OCI-LY7 (cell line): ENCODE measurements around the gene DYNLRB1. TPM values are rescaled to one million over a fixed set of nuclear protein-coding genes. Genes with fewer than 3 reads are reported as not detected.

Experiments
- BruUV-seq: library from RNA; stranded (reverse); fragments of 400-500 nt; replicated peaks from 2 replicates; lab custom pipeline; 2021; lab: Mats Ljungman, UMichigan
- CTCF ChIA-PET: fragments of 300-600 bp; sonication (Branson Sonifier 250); formaldehyde crosslinking; loops from one replicate; lab custom pipeline; 2022; ENCODE audit warnings: antibody characterized with exemption; ENCODE audit not compliant: unreplicated experiment; lab: Charles Lee
- POLR2A ChIA-PET: fragments of 300-600 bp; sonication (Branson Sonifier 250); formaldehyde crosslinking; loops from one replicate; lab custom pipeline; 2022; ENCODE audit warnings: antibody characterized with exemption; lab: Charles Lee
- DNase-seq: peaks from one replicate; pipeline ENCODE4 v3.0.0-alpha.2; 2015; ENCODE audit warnings: low spot score
- H2AFZ ChIP-seq: fragments of 200-600 bp; sonication (generic), shearing (Covaris generic); 2 replicates; pipeline ENCODE4 v1.6.1; 2014; ENCODE audit warnings: mild to moderate bottlenecking, antibody characterized with exemption, low read length, moderate library complexity
- H3K27ac ChIP-seq: fragments of 200-600 bp; sonication (generic); 2 replicates; pipeline ENCODE4 v1.5.1; 2014; ENCODE audit warnings: mixed run types, low read depth, mild to moderate bottlenecking, moderate library complexity, low read length, inconsistent platforms; ENCODE audit not compliant: poor library complexity, severe bottlenecking
- H3K36me3 ChIP-seq: fragments of 200-600 bp; sonication (generic); 2 replicates; pipeline ENCODE4 v1.6.1; 2014; ENCODE audit warnings: mild to moderate bottlenecking, antibody characterized with exemption, low read length, moderate library complexity, mixed read lengths; ENCODE audit not compliant: insufficient read depth
- H3K4me1 ChIP-seq: fragments of 200-600 bp; sonication (generic); 2 replicates; pipeline ENCODE4 v1.5.1; 2014; ENCODE audit warnings: mild to moderate bottlenecking, low read length; ENCODE audit not compliant: insufficient read depth, poor library complexity, severe bottlenecking
- H3K4me2 ChIP-seq: fragments of 200-600 bp; sonication (generic); 2 replicates; pipeline ENCODE4 v1.6.1; 2014; ENCODE audit warnings: mild to moderate bottlenecking, low read length
- H3K4me3 ChIP-seq: fragments of 200-600 bp; sonication (generic); 2 replicates; pipeline ENCODE4 v1.5.1; 2014; ENCODE audit warnings: mild to moderate bottlenecking, low read depth, low read length; ENCODE audit not compliant: poor library complexity, severe bottlenecking
- H3K79me2 ChIP-seq: fragments of 200-600 bp; sonication (generic); 2 replicates; pipeline ENCODE4 v1.6.1; 2016; ENCODE audit warnings: low read depth, mild to moderate bottlenecking, low read length, moderate library complexity, mixed read lengths; ENCODE audit not compliant: insufficient read depth
- H3K9me2 ChIP-seq: fragments of 200-600 bp; sonication (generic); 2 replicates; pipeline ENCODE4 v1.6.1; 2016; ENCODE audit warnings: mild to moderate bottlenecking, low read length, mixed read lengths; ENCODE audit not compliant: insufficient read depth
- H3K9me3 ChIP-seq: fragments of 200-600 bp; sonication (generic); 2 replicates; pipeline ENCODE4 v1.6.1; 2014; ENCODE audit warnings: mild to moderate bottlenecking, mixed run types, low read length, mixed read lengths
- H4K20me1 ChIP-seq: fragments of 200-600 bp; sonication (generic); 2 replicates; pipeline ENCODE4 v1.6.1; 2014; ENCODE audit warnings: mild to moderate bottlenecking, antibody characterized with exemption, low read length, moderate library complexity, mixed read lengths; ENCODE audit not compliant: insufficient read depth
- EZH2phosphoT487 ChIP-seq: fragments of 200-600 bp; sonication (generic); IDR thresholded peaks from 2 replicates; pipeline ENCODE4 v1.6.1; 2018; ENCODE audit warnings: low read depth, borderline replicate concordance, mild to moderate bottlenecking, mixed run types, antibody characterized with exemption, low read length, moderate library complexity, mixed read lengths
- intact Hi-C: fragments of 100-400 bp; cut with micrococcal nuclease; formaldehyde crosslinking; loops from one replicate; pipeline ENCODE4 v1.10.0; 2022; ENCODE audit not compliant: unreplicated experiment
- total RNA-seq, 2 experiments: library from RNA; depleted of rRNA in 1 of 2; stranded (reverse); fragments of >200 nt in 1 of 2; shearing (Covaris generic) in 1 of 2; gene quantifications; 2 replicates each; pipeline ENCODE4 v1.2.3, GENCODE V29; 2014 to 2022
- TF ChIP-seq, protein P1 (sequence below): fragments of 200-600 bp; sonication (generic); conservative IDR thresholded peaks from 2 replicates; pipeline ENCODE4 v1.5.1; 2014; ENCODE audit warnings: mild to moderate bottlenecking, antibody characterized with exemption, low read length, moderate library complexity, mixed read lengths

Gene DYNLRB1
- total RNA-seq, 2 experiments from 2014 or later: 94.2 to 128 TPM

DNA sequence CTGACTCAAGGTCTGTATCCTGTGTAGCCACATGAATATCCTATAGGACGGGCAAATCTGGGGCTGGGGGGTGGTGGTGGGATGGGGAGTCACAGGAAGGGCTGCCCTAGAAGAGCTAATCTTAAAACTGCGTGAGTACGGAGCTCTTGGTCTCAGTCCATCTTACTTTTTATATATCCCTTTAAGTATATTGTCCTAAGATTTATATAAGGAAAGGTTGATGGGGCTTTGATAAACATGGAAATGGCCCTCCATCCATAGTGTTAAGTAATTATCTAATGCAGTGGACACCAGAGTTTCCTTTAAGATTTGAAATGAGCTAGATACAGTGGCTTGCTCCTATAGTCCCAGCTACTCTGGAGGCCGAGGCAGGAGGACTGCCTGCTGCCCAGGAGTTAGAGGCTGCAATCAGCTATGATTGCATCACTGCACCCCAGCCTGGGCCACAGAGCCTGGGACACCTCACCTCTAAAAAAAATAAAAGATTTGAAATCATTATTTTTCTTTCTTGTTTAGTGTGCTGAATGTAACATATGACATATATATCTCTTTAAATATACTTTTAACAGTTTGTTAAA lies 24.2 kb upstream of the DYNLRB1 start:
- 0 out of 2 replicates have a peak, but pooled peaks cover 3% of the 10 kb centered on the region for H3K9me3 ChIP-seq
- CTCF ChIA-PET: no interaction called here
- no peaks in the 10 kb centered on the region for H3K9me2 ChIP-seq
- TF ChIP-seq EZH2phosphoT487: no peak
- TF ChIP-seq, protein P1, sequence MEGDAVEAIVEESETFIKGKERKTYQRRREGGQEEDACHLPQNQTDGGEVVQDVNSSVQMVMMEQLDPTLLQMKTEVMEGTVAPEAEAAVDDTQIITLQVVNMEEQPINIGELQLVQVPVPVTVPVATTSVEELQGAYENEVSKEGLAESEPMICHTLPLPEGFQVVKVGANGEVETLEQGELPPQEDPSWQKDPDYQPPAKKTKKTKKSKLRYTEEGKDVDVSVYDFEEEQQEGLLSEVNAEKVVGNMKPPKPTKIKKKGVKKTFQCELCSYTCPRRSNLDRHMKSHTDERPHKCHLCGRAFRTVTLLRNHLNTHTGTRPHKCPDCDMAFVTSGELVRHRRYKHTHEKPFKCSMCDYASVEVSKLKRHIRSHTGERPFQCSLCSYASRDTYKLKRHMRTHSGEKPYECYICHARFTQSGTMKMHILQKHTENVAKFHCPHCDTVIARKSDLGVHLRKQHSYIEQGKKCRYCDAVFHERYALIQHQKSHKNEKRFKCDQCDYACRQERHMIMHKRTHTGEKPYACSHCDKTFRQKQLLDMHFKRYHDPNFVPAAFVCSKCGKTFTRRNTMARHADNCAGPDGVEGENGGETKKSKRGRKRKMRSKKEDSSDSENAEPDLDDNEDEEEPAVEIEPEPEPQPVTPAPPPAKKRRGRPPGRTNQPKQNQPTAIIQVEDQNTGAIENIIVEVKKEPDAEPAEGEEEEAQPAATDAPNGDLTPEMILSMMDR: no peak
- H3K79me2 ChIP-seq: no peaks in the 10 kb centered on the region
- H3K27ac ChIP-seq: no peak overlapping the region
- POLR2A ChIA-PET: interaction anchor here (0.7 to 0.9 kb wide), 2 partner anchors 20 to 41 kb away, joined by 3 to 5 read pairs; no protein-coding TSS in a partner anchor
- no TSS peak for BruUV-seq
- H4K20me1 ChIP-seq: no peaks in the 10 kb centered on the region
- no peak overlapping the region for H3K4me3 ChIP-seq
- DNase-seq: no peak
- intact Hi-C loops: no loop called here
- peaks cover 93% of the 10 kb centered on the region for H3K36me3 ChIP-seq
- no peak overlapping the region for H3K4me2 ChIP-seq
- no peaks in the 10 kb centered on the region for H3K4me1 ChIP-seq
- H2AFZ ChIP-seq: no peak overlapping the region

DNA sequence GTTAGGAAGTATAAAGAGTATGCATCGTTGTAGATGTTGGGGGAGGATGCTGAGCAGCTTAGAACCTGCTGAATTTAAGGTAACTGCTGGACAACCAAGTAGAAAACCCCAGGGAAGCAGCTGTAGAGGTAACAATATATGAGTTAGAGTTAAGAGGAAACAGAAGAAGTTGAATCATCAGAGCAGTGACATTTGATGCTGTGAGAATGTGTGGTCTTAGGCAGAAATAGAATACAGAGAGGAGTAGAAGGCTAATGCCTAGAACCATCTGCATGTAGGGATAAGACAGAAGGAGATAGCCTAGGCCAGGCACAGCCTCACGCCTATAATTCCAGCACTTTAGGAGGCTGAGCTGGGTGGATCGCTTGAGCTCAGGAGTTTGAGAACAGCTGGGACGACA lies 22.6 kb upstream of the DYNLRB1 start:
- no peaks in the 10 kb centered on the region for H3K4me1 ChIP-seq
- no peaks in the 10 kb centered on the region for H3K79me2 ChIP-seq
- intact Hi-C loops: no loop called here
- no peaks in the 10 kb centered on the region for H3K9me2 ChIP-seq
- ChIA-PET POLR2A (no interaction called here), CTCF (no interaction called here)
- H3K4me3 ChIP-seq: no peak overlapping the region
- H3K27ac ChIP-seq: no peak overlapping the region
- 0 out of 2 replicates have a peak, but pooled peaks cover 7% of the 10 kb centered on the region for H3K9me3 ChIP-seq
- H4K20me1 ChIP-seq: no peaks in the 10 kb centered on the region
- peaks cover 93% of the 10 kb centered on the region for H3K36me3 ChIP-seq
- no peak overlapping the region for H2AFZ ChIP-seq
- TSS peak; percentile 33 for BruUV-seq
- TF ChIP-seq EZH2phosphoT487: no peak
- TF ChIP-seq, protein P1: no peak
- DNase-seq: no peak
- H3K4me2 ChIP-seq: no peak overlapping the region

DNA sequence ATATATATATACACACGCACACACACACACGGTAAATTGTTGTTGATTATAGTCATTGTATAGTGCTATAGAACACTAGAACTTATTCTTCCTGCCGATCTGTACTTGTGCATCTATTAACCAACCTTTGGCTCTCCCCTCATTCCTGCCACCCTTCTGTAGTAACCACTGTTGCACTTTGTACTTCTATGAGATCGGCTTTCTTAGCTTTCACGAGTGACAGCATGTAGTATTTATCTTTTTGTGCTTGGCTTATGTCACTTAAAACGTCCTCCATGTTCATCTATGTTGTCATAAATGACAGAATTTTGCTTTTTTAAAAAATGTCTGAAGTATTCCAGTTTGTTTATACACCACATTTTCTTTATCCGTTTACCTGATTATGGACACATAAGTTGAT lies 20.9 kb upstream of the DYNLRB1 start:
- H3K9me3 ChIP-seq: peaks cover 6% of the 10 kb centered on the region
- POLR2A ChIA-PET: no interaction called here
- H4K20me1 ChIP-seq: no peaks in the 10 kb centered on the region
- CTCF ChIA-PET: no interaction called here
- no peaks in the 10 kb centered on the region for H3K4me1 ChIP-seq
- H3K9me2 ChIP-seq: no peaks in the 10 kb centered on the region
- intact Hi-C loops: no loop called here
- no TSS peak for BruUV-seq
- H3K27ac ChIP-seq: no peak overlapping the region
- peaks cover 85% of the 10 kb centered on the region for H3K36me3 ChIP-seq
- TF ChIP-seq, protein P1: no peak
- no peak for TF ChIP-seq EZH2phosphoT487
- H3K4me2 ChIP-seq: no peak overlapping the region
- H3K79me2 ChIP-seq: no peaks in the 10 kb centered on the region
- DNase-seq: no peak
- no peak overlapping the region for H3K4me3 ChIP-seq
- H2AFZ ChIP-seq: no peak overlapping the region
